Measurements from ENCODE around the gene COL4A1.

Gene COL4A1

GRCh38 chr13:110294146-110294545, 12.8 kb downstream of the COL4A1 start:
- no peak for DNase-seq (ENCODE audit: low read depth, low spot score)

- no peak for DNase-seq (ENCODE audit: low read depth, low spot score)
Measured at GRCh38 chr13:110293649-110294048, 13.3 kb downstream of the COL4A1 start.

GRCh38 chr13:110293037-110293436, 13.9 kb downstream of the COL4A1 start:
- no peak for DNase-seq (ENCODE audit: low read depth, low spot score)

- no peak for DNase-seq (ENCODE audit: low read depth, low spot score)
Measured at GRCh38 chr13:110291286-110291685, 15.7 kb downstream of the COL4A1 start.

- no peak for DNase-seq (ENCODE audit: low read depth, low spot score)
Measured at GRCh38 chr13:110290826-110291225, 16.1 kb downstream of the COL4A1 start.

GRCh38 chr13:110290153-110290552, 16.8 kb downstream of the COL4A1 start:
- DNase-seq (ENCODE audit: low read depth, low spot score): no peak

GRCh38 chr13:110289661-110290060, 17.3 kb downstream of the COL4A1 start:
- no peak for DNase-seq (ENCODE audit: low read depth, low spot score)

- no peak for DNase-seq (ENCODE audit: low read depth, low spot score)
Measured at GRCh38 chr13:110289174-110289573, 17.8 kb downstream of the COL4A1 start.

GRCh38 chr13:110286833-110287819, 19.8 kb downstream of the COL4A1 start:
- DNase-seq (ENCODE audit: low read depth, low spot score): no peak

GRCh38 chr13:110285991-110286832, 20.7 kb downstream of the COL4A1 start:
- DNase-seq (ENCODE audit: low read depth, low spot score): no peak

GRCh38 chr13:110284779-110285484, 22.0 kb downstream of the COL4A1 start:
- DNase-seq (ENCODE audit: low read depth, low spot score): no peak

- DNase-seq (ENCODE audit: low read depth, low spot score): no peak
Measured at GRCh38 chr13:110283736-110284517, 23.0 kb downstream of the COL4A1 start.

- no peak for DNase-seq (ENCODE audit: low read depth, low spot score)
Measured at GRCh38 chr13:110282316-110282841, 24.6 kb downstream of the COL4A1 start.

GRCh38 chr13:110281736-110282135, 25.2 kb downstream of the COL4A1 start:
- no peak for DNase-seq (ENCODE audit: low read depth, low spot score)

GRCh38 chr13:110280985-110281688, 25.8 kb downstream of the COL4A1 start:
- no peak for DNase-seq (ENCODE audit: low read depth, low spot score)

- DNase-seq (ENCODE audit: low read depth, low spot score): no peak
Measured at GRCh38 chr13:110280231-110280813, 26.6 kb downstream of the COL4A1 start.

GRCh38 chr13:110279684-110280083, 27.3 kb downstream of the COL4A1 start:
- DNase-seq (ENCODE audit: low read depth, low spot score): no peak

GRCh38 chr13:110278859-110279258, 28.1 kb downstream of the COL4A1 start:
- no peak for DNase-seq (ENCODE audit: low read depth, low spot score)

GRCh38 chr13:110277357-110277975, 29.5 kb downstream of the COL4A1 start:
- no peak for DNase-seq (ENCODE audit: low read depth, low spot score)

Data from brain pericyte (primary cell).